Stimulated activated CD8-positive, alpha-beta memory T cell treated with anti-CD3 and anti-CD28 coated beads, Interleukin-4, amount 100 ng/mL, for 4 hours (primary cell): ENCODE results near the gene ARAP1.

Source experiments
- DNase-seq, 2 donors: peaks; one replicate each; pipeline ENCODE4 v3.0.0-alpha.2; 2020; ENCODE audit warnings: low read depth in 2 of 2, low spot score in 1 of 2

The ARAP1 gene

DNA sequence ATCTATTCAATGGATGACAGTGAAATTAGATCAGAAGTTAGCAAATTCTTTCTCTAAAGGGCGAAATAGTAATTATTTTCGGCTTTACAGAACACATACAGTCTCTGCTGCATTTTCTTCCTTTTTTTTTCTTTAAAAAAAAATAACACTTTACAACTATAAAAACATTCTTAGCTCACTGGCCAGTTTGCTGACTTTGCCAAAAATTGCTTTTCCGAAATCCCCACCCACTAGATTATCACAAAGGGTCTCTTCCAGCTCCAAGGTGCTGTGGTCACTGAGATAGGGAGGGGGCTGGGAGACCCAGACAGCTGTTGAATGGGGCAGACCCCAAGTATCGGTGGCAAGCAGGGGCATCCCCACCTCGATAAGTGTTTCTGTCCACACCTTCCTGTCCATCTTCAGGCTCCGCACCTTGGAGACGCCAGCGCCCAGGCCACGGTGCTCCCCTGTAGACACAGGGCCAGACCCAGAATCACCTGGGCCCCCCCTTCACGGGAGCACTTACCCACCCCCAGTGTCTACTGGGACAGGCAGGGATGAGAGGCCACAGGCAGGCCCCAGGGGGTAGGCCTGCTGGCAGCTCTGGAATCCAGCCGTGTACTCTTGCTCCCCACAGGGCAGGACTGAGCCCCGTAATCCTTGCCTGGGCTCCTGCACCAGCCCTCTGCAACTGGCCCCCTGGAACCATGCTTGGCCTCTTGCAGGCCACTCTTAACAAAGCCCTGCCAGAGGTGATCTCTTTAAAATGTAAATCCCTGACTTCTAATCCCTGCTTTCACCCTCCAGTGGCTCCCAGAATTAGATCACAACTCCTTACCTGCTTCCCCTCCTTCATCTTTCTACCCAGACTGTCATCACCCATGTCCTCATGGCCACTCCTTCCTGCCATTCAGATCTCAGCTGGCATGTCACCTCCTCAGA, 46.5 kb downstream of the ARAP1 start:
- no peak for DNase-seq

DNA sequence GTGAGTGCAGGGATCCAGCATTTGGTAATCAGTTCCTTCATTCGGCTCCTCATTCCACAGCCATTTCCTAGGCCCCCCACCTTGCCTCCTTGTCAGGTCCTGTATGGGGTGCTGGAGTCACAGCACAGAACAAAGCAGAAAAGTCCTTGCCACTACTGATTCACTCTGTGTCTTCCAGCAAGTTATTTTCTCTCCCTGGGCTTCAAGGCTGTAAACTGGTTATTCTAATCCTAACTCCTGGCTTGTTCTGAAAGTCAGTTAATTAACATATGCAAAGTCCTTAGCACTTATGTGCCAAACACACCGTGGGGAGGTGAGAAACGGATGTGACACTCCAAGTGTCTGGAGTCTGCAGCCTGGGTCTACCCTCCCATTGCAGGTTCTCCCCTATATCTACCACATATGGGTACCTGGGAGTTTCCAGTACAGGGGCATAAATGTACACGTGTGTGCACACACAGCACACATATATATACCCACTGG, 47.4 kb downstream of the ARAP1 start:
- no peak for DNase-seq

DNA sequence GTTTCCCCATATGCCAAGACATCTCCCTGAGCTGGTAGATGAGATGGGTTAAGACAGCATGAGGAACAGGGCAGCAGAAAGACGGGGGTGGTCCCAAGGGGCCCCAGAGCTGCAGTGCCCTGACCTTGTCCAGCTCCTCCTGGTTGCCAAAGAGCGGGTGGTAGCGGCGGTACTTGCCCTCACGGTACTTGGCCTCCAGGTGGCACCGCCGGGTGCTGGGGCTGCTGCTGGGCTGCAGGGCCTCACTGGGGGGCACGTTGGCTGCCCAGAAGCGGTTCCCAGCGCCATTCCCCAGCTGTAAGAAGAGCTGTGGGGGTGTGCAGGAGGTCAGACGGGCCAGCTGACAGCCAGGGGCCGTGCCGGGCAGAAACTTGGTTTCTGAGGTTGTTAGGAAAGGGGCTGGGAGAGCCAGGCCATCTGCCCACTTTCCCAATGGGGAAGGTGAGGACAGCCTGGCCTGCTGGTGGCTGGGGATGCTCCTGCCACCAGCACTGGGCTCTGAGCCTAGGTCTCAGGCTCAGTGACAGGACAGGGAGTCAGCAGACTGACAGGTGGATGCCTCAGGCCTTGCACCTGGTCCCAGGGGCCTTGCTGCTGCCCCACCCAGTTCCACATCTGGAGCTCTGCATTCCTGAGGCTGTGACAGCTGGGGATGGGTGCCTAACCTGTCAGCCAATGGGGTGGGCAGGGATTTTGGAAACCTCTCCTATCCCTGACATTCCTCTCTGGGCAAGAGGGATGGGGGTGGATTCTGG, 48.0 kb downstream of the ARAP1 start:
- DNase-seq, result no peak

DNA sequence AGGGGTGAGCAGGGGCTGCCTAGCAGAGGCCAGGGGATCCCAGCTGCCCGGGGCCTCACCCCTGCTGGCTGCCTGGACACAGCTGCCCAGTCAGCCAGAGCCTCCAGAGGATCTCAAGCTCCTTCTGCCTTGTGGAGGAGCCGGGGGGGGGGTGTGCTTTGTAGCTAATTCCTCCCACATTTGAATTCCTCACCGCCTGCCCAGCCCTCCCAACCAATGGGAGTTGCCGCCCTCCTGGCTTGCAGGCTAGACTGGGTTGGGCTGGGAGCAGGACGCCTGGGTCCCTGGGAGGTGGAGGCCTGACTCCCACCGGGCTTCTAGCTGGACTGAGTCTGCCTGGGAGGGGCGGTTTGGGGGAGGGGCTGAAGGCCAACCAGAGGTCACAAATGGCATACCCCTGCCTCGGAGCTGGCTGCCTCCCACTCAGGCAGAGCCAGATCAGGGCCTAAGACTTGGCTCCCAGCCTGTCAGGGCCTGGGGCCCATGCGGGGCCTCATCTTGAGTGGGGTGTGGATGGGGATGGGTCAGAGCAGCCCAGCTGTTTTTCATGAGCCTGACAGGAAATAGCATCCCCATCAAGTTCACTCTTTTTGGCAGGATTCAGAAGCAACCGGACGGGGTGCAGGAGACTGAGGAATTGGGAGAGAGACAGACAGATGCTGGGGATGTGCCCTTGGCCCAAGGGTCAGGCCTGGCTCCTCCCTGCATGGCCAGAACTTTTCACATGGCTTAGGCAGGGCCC, 48.8 kb downstream of the ARAP1 start:
- DNase-seq, result no peak

DNA sequence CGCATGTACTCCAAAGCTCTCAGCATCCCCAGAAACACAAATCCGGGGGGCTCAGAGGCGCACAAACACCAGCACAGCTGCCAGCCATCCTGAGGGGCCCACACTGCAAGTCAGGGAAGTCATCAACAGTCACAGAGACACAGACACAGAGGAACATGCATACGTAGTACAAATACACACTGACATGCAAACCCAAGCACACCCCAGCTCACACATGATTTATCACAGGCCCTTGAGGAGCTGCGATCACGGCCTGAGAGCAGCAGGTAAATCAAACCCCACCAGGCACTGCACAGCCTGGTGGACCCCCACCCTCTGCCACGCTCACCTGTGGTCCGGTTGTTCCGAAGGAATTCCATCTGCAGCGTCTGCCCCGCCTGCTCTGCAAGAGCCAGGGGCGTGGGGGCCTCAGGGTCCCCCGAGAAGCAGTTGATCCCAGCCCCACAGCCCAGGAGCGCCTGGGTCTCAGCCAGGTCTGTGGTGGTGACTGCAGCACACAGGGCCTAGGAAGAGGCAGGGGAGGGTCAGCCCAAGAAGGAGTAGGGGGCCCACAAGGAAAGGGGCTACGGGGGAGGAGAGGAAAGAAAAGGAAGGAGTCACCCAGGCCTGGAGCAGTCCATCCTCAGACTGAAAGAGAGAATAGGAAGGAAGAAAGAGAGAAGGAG, 49.5 kb downstream of the ARAP1 start:
- DNase-seq, result no peak

DNA sequence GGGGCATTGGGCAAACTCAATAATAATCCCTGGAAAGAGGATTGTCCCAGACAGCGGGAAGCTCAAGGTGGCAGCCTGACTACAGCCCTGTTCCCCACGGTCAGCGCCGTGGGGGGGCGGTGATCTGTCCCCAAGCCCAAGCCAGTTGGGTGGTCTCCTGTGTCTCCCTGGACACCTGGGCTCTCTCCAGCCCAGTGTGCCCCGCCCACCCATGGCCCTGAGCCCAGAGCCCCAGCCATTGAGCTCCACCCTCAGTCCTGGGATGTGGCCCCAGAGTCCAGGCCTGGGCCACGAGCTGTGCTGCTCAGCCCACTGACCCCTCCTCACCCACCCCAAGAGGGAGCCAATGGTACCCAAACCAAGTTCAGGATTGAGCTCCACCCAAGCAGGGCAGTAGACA, 50.1 kb downstream of the ARAP1 start:
- DNase-seq, result no peak

DNA sequence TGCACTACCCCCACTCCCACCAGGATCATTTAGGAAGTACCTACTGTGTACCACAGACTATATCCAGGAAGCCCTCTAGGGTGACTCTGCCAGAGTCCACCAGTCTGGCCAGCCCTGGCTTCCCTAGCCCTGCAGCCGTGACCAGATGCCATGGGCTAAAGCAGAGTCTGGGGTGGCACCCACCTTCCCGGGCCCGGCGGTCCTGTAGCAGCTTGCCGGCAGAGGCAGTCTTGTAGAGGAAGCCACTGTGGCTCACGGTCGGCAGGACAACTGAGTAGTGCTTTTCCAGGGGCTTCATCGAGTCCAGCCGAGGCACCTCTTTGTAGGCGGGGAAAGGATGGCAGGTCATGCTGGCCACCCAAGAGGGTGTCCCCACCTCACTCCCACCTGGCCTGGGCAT, 50.7 kb downstream of the ARAP1 start:
- no peak for DNase-seq

DNA sequence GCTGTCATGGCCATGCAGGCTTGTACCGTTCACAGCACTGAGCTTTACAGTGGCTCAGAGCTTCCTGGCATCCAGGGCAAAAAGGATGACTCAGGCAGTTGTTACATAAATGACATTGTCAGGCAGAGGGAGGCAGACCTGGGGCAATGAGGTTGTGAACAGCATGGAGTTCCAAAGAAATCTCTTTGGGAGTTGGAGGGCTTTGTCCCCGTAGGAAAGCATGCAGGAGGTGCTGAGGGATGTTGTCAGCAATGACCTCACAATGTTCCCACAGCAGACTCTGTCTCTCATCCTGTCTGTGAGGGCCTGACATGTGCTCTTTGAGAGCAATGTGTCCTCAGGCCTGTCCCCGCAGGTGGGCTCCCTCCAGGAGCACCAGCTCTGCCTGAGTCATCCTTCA, 52.1 kb downstream of the ARAP1 start:
- DNase-seq, result no peak

DNA sequence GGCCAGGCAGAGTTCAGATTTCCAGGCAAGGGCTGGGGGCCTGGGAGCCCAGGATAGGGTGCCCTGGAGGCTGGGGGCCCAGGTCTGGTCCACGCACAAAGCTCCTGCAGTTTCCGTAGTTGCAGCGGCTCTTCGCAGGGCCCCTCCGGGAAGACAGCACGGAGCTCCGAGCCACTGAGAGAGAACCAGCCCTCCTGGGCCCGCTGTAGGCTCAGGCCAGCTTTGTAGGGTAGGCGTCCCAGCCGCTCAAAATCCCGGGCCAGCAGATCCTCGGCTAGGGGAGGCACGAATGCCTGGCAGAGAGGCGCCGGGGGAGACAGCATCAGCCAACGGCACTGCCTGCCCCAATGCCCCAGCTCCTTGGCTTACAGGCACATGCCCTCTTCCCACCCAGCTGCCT, 54.4 kb downstream of the ARAP1 start:
- no peak for DNase-seq

DNA sequence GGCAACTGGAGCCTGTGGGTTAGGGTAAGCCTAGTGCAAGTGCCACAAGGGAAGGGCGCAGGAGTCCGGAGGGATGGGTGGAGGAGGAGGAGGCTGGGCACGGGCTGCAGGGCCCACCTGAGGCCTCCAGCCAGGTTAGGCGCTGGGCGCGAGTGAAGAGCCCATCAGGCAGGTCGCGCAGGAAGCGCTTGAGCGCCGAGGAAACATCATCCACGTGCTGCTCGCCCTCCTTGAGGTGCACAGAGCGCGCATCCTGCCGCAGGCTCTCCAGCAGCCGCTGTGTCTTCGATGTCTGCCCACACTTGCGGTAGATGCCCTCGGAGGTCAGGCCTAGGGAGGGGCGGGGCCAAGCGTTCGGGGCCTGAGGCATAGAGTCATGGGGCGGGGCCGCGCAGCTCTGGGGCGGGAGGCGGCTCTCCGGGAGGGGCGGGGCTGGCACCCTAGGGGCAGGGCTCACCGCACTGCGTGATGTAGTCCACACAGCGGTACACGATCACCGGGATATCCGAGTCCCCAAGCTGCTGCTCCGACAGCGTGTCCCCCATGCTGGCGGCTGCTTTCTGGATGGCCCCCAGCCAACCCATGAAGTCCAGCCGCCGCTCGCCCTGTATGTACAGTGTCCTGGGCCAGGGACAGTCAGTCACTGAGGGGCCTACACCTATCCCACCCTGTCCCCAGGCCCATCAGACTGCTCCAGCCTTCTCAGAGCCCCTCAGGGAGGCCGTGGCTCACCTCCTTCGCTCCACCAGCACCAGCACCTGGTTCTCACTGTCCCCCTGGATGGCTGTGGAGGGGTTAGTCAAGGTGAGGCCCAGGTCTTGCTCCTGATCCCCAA, 55.1 kb downstream of the ARAP1 start:
- DNase-seq, result no peak

DNA sequence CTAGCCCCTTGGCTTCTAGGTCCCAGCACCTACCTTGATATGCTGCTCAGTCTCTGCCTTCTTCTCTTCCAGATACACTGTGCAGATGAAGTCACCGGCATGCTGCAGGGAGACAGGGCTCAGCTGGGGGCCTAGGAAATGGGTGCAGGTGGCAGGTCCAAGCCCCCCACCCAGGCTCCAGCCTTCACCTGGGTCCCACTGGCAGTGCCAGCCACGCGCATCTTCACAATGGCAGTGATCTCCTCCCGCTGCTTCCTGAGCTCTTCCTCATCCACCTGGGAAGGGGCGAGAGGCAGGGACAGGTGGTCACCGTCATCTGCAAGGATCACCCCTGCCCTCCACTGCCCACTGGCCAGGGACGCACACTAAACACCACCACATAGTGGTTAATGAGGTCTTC, 56.9 kb downstream of the ARAP1 start:
- no peak for DNase-seq

DNA sequence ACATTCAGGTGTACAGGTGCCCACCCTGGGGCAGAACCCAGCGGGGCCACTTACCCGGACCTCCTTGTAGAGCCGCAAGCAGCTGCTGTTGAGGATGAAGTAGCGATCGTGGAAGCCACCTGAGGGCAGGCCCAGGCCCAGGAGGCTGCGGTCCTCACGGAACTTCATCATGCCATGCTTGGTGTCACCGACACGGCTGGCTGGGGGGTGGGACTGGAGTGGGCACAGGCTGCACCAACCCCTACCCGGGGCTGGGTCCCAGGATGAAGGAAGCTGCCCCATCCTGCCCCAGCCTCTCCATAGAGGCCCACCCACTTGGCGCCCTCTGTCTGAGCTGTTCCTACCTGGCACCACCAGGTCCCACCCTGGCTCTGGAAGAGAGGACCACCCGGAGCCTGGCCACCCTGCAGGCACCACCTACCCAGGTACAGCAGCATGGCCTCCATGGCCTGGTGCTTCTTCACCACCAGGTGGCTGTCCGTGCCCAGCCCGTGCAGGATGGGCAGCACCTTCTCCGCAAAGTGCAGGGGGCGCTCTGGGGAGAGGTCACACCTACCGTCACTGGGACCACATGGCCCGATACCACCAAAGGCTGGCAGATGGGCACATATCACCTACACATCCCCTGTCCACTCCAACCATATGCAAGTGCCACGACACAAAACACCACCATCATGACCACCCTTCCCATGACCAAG, 58.8 kb downstream of the ARAP1 start:
- no peak for DNase-seq

DNA sequence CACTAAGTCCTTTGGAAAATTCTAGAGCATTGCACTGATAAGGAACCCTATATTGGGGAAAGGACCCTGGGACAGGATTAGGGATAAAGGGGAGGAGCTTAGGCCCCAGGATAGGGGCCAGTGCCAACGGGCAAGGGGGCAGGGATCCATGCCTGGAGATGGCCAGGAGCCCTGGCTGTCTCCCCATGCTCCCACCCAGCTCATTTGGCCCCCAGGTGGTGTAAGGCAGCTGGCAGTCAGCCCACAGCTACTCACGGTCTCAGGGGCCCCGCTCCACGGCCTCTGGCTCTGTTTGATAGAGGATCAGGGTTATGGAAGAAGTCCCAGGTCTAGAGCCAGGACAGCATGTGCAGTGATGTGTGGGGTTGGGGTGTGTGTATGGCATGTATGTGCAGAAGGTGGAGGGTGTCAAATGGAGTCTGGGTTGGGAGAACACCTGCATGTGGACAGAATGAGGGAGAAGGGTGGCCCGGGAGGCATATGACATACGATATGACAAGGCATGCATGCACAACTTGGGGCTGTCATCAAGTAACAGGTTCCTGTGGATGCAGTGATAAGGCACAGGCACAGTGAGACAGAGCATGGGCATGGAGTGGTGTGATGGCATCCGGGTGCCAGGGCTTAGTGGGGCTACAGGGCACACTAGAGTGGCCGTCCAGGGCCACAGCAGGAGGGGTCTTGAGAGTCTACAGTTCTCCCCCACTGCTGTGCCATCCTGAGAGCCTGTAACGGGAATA, 59.5 kb downstream of the ARAP1 start:
- no peak for DNase-seq

DNA sequence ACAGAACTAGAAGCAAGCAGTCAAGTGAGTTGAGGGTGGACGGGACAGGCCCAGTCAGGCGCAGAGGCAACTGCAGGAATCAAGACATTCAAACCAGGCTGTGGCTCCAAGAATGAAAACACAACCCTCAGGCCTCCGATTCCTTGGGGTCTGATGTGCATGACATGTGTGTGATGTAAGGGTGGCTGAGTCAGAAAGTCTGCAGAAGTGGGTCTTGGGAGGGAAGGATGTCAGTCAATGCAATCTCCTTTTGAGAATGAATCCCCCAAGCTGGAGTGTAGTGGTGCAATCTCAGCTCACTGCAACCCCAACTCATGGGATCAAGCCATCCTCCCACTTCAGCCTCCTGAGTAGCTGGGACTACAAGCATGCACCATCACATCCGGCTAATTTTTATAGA, 62.0 kb downstream of the ARAP1 start:
- DNase-seq, result no peak

DNA sequence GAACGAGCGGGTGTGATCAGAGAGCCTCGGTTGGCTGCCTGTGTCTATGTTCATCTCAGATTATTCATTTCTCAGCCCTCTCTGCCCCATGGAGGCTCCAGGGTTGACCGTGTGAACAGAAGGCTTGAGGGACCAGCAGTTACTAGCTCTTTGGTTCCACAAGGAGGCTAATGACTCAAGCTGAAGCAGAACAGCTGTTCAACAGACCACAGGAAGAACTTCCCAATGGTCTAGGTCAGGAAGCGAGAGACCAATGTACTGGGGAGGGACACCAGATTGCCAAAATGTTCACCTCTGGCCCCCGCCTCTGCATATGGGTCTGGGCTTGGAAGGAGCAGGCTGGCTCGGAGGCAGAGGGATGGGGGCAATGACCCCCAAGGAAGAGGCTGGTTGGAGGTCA, 63.3 kb downstream of the ARAP1 start:
- DNase-seq, result no peak

DNA sequence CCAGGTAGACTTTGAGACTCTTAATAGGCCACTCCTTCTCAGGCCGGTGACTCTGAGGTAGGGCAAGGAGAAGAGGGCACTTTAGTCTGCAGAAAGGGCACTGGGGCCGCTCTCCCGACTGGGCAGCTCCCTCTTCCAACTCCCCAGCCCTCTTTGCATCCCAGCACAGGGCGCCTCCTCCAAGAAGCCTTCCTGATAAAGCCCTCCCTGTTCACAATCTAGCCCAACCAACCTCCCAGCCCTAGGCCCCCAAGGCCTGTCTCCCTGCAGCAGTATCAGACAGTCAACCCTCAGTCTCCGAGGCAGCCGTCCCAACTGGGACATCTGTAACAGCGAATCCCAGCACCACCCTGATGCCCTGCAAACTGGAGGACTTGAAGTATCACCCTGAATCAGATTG, 63.7 kb downstream of the ARAP1 start:
- no peak for DNase-seq

DNA sequence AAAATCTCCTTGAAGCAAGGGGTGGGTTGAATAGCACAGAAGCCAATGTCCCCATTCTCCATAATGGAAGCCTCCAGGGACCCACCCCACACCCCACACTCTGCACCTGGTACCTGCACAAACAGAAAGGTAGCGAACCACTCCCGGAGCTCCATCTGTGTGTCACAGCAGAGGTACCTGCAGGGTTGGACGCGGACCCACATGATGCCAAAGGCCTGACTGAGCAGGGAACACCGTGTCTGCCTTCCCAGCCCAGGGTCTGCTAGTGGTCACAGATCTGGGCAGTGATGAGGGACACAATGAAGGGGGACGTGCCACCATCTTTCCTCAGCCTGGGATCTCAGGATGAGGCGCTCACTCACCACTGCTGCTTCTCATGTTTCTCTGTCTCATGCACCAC, 64.9 kb downstream of the ARAP1 start:
- DNase-seq, result no peak

DNA sequence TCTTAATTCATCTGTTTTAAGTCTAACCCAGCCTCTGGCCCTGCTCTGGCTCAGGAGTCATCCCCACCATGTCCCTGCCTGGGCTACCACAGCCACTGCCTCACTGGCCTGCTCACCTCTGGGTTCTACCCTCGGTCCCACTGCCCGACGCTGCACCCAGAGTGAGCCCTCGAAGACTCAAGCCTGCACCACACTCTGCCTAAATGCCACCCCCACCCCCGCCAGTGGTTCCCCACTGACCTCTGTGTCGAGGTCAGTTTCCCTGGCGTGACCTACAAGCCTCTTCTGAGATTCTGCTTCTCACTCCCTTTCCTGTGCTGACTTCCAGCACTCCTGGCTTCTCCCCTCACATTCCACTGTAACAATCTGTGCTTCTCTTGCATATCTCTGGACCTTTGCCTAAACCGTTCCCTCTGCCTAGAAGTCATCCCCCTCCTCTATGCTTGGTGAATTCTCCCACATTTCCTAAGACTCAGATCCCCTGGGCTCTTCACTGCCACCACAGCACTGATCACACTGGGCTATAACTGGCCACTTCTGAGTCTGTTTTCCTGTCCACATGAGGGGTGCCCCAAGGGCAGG, 65.5 kb downstream of the ARAP1 start:
- no peak for DNase-seq
